HCT116 (cell line): Measurements from ENCODE around the gene TMEM217. TPM values are rescaled to one million over a fixed set of nuclear protein-coding genes. Genes with fewer than 3 reads are reported as not detected.
"Not testable (repeated sequence)": the region's sequence is repeated elsewhere in the genome, so short reads cannot be mapped to it uniquely, and the experiment has no call there.

Source experiments
- ATAC-seq: fragments of 200-7000 bp; cut with Tn5 transposase; 2 replicates; pipeline ENCODE4 v1.9.1; 2020; ENCODE audit warnings: mild to moderate bottlenecking, moderate library complexity
- BruUV-seq: library from RNA; stranded (reverse); fragments of 400-500 nt; replicated peaks from 2 replicates; lab custom pipeline; 2021; lab: Mats Ljungman, UMichigan
- CTCF ChIA-PET: fragments of 300-600 bp; sonication (Branson Sonifier 250); formaldehyde crosslinking; loops from one replicate; lab custom pipeline; 2021; ENCODE audit warnings: antibody characterized with exemption; lab: Charles Lee
- POLR2A ChIA-PET: fragments of 300-600, 350-600 bp; sonication (Branson Sonifier 250); formaldehyde crosslinking; loops from one replicate; lab custom pipeline; 2021; ENCODE audit warnings: antibody characterized with exemption; lab: Charles Lee
- RAD21 ChIA-PET, 2 experiments: fragments of 300-600 bp; sonication (Branson Sonifier 250); formaldehyde crosslinking; loops; one replicate each; lab custom pipeline; 2023; ENCODE audit warnings: low total read pairs in 2 of 2; ENCODE audit not compliant: uncharacterized antibody in 2 of 2, unreplicated experiment in 2 of 2, low non-redundant PET in 1 of 2; lab: Charles Lee
- DNase-seq: peaks from one replicate; pipeline ENCODE4 v3.0.0-alpha.2; 2010; ENCODE audit warnings: low read depth, low spot score
- H2AFZ ChIP-seq: fragments of 200-600 bp; shearing (Covaris generic), sonication (generic); 2 replicates; pipeline ENCODE4 v1.6.1; 2017; ENCODE audit warnings: low read depth, mixed run types, mixed read lengths, antibody characterized with exemption, low read length; ENCODE audit not compliant: poor library complexity, severe bottlenecking
- H3K27ac ChIP-seq: 2 replicates; pipeline ENCODE4 v1.5.1; 2012; ENCODE audit warnings: low read depth, low read length
- H3K27me3 ChIP-seq: fragments of 200-600 bp; sonication (generic); 2 replicates; pipeline ENCODE4 v1.6.1; 2016; ENCODE audit warnings: mixed run types, low read length, mixed read lengths; ENCODE audit not compliant: insufficient read depth
- H3K36me3 ChIP-seq, 2 experiments: fragments of 200-500 bp in 1 of 2; fragments of 200-600 bp in 1 of 2; sonication (Bioruptor generic) in 1 of 2; sonication (generic) in 1 of 2; 2 replicates each; pipeline versions ENCODE4 v1.5.1 to v1.6.1; 2014 to 2016; ENCODE audit warnings: low read length in 2 of 2, inconsistent platforms in 1 of 2, mixed read lengths in 1 of 2, mixed run types in 1 of 2; ENCODE audit not compliant: insufficient read depth in 2 of 2, control insufficient read depth in 1 of 2
- H3K4me1 ChIP-seq, 2 experiments: fragments of 200-600 bp in 1 of 2; sonication (generic) in 1 of 2; 2 replicates each; pipeline versions ENCODE4 v1.5.1 to v1.6.1; 2012 to 2017; ENCODE audit warnings: low read length in 2 of 2, inconsistent platforms in 1 of 2, mild to moderate bottlenecking in 1 of 2, mixed read lengths in 1 of 2, mixed run types in 1 of 2, moderate library complexity in 1 of 2; ENCODE audit not compliant: insufficient read depth in 2 of 2, control insufficient read depth in 1 of 2
- H3K4me2 ChIP-seq: fragments of 200-600 bp; sonication (generic); 2 replicates; pipeline ENCODE4 v1.6.1; 2017; ENCODE audit warnings: mixed run types, low read length, mixed read lengths
- H3K4me3 ChIP-seq, 2 experiments: fragments of 200-600 bp in 1 of 2; sonication (generic) in 1 of 2; replicated peaks in 1 of 2; 2 replicates each; pipeline ENCODE4 v1.5.1; 2011 to 2016; ENCODE audit warnings: low read length in 2 of 2, control low read depth in 1 of 2, low read depth in 1 of 2, mild to moderate bottlenecking in 1 of 2, mixed read lengths in 1 of 2, mixed run types in 1 of 2
- H3K79me2 ChIP-seq: fragments of 200-600 bp; sonication (generic); 2 replicates; pipeline ENCODE4 v1.6.1; 2017; ENCODE audit warnings: mild to moderate bottlenecking, mixed run types, low read length, moderate library complexity, mixed read lengths; ENCODE audit not compliant: insufficient read depth
- H3K9ac ChIP-seq: fragments of 200-600 bp; sonication (generic); 2 replicates; pipeline ENCODE4 v1.6.1; 2016; ENCODE audit warnings: low read length, mixed read lengths
- H3K9me2 ChIP-seq: fragments of 200-600 bp; sonication (generic), shearing (Covaris generic); 2 replicates; pipeline ENCODE4 v1.6.1; 2017; ENCODE audit warnings: mixed run types, mild to moderate bottlenecking, moderate library complexity; ENCODE audit not compliant: insufficient read depth
- H3K9me3 ChIP-seq, 2 experiments: fragments of 200-500 bp in 1 of 2; fragments of 200-600 bp in 1 of 2; sonication (Bioruptor generic) in 1 of 2; sonication (generic) in 1 of 2; 2 replicates each; pipeline ENCODE4 v1.6.1; 2014 to 2017; ENCODE audit warnings: low read length in 2 of 2, mixed read lengths in 2 of 2, inconsistent platforms in 1 of 2, low read depth in 1 of 2, mild to moderate bottlenecking in 1 of 2, mixed run types in 1 of 2, moderate library complexity in 1 of 2; ENCODE audit not compliant: control insufficient read depth in 1 of 2, insufficient read depth in 1 of 2
- H4K20me1 ChIP-seq: fragments of 200-600 bp; sonication (generic), shearing (Covaris generic); 2 replicates; pipeline ENCODE4 v1.6.1; 2017; ENCODE audit warnings: mixed run types, mild to moderate bottlenecking, moderate library complexity; ENCODE audit not compliant: insufficient read depth
- CEBPB ChIP-seq: IDR thresholded peaks from 2 replicates; pipeline ENCODE4 v1.6.1; 2012; ENCODE audit warnings: low read depth
- EGR1 ChIP-seq: IDR thresholded peaks from 2 replicates; pipeline ENCODE4 v1.6.1; 2012; ENCODE audit warnings: low read depth
- FOSL1 ChIP-seq: IDR thresholded peaks from 2 replicates; pipeline ENCODE4 v1.6.1; 2012; ENCODE audit warnings: low read depth
- RAD21 ChIP-seq: IDR thresholded peaks from 2 replicates; pipeline ENCODE4 v1.6.1; 2012; ENCODE audit warnings: low read depth, mild to moderate bottlenecking
- SIN3A ChIP-seq: IDR thresholded peaks from 2 replicates; pipeline ENCODE4 v1.6.1; 2012; ENCODE audit warnings: low read depth
- SP1 ChIP-seq: IDR thresholded peaks from 2 replicates; pipeline ENCODE4 v1.6.1; 2012; ENCODE audit warnings: low read depth
- intact Hi-C: fragments of 100-400 bp; cut with micrococcal nuclease; formaldehyde crosslinking; loops from 2 replicates; pipeline ENCODE4 v1.10.0; 2022
- total RNA-seq: library from RNA; stranded (reverse); gene quantifications from one replicate; pipeline ENCODE4 v1.2.1, GENCODE V29; 2021; ENCODE audit not compliant: unreplicated experiment

Gene TMEM217
- total RNA-seq, 1 experiment from 2014 or later = 0.98 TPM

- no peaks in the 10 kb centered on the region for H4K20me1 ChIP-seq
- H3K4me1 ChIP-seq = no peaks in the 10 kb centered on the region
- DNase-seq = no peak
- no peak overlapping the region for H3K27ac ChIP-seq
- no peak overlapping the region for H3K4me3 ChIP-seq
- CTCF ChIA-PET = no interaction called here
- H3K9ac ChIP-seq = no peak overlapping the region
- intact Hi-C loops = no loop called here
- H2AFZ ChIP-seq = no peak overlapping the region
- H3K4me2 ChIP-seq = no peak overlapping the region
- no peak for TF ChIP-seq CEBPB
- no peaks in the 10 kb centered on the region for H3K79me2 ChIP-seq
- H3K27me3 ChIP-seq = no peaks in the 10 kb centered on the region
- RAD21 ChIA-PET = no interaction called here
- no peak for ATAC-seq
- POLR2A ChIA-PET = no interaction called here
- BruUV-seq = no TSS peak
- no peaks in the 10 kb centered on the region for H3K9me3 ChIP-seq
- H3K9me2 ChIP-seq = no peaks in the 10 kb centered on the region
- peaks cover 5 to 8% of the 10 kb centered on the region in 2 experiments; a peak in 2 of 4 replicates for H3K36me3 ChIP-seq
These were observed 41.0 kb upstream of the TMEM217 start for GRCh38 chr6:37298958-37299357.

GRCh38 chr6:37297637-37298036 lies 39.7 kb upstream of the TMEM217 start:
- H3K36me3 ChIP-seq, CTCF ChIA-PET, H3K79me2 ChIP-seq, H3K4me2 ChIP-seq, H3K27ac ChIP-seq, H3K4me1 ChIP-seq, H4K20me1 ChIP-seq, DNase-seq, H3K9me3 ChIP-seq, H3K9ac ChIP-seq, H2AFZ ChIP-seq, RAD21 ChIA-PET, H3K9me2 ChIP-seq, POLR2A ChIA-PET, H3K27me3 ChIP-seq, ATAC-seq, H3K4me3 ChIP-seq, intact Hi-C loops, BruUV-seq: not testable (repeated sequence)

GRCh38 chr6:37293426-37293825 lies 35.5 kb upstream of the TMEM217 start:
- H3K4me2 ChIP-seq = no peak overlapping the region
- no peak overlapping the region for H3K9ac ChIP-seq
- H3K79me2 ChIP-seq = no peaks in the 10 kb centered on the region
- no peaks in the 10 kb centered on the region for H3K27me3 ChIP-seq
- DNase-seq (no peak), ATAC-seq (no peak)
- POLR2A ChIA-PET = no interaction called here
- H4K20me1 ChIP-seq = no peaks in the 10 kb centered on the region
- no peak overlapping the region for H3K4me3 ChIP-seq
- H3K9me3 ChIP-seq = no peaks in the 10 kb centered on the region
- peaks cover 3 to 8% of the 10 kb centered on the region in 2 experiments; a peak in 2 of 4 replicates for H3K36me3 ChIP-seq
- no peak overlapping the region for H2AFZ ChIP-seq
- BruUV-seq = no TSS peak
- RAD21 ChIA-PET = no interaction called here
- CTCF ChIA-PET = interaction anchor here (1.8 kb wide), 1 partner anchor 21 kb away, joined by 5 read pairs; no protein-coding TSS in a partner anchor
- H3K27ac ChIP-seq = no peak overlapping the region
- no peaks in the 10 kb centered on the region for H3K4me1 ChIP-seq
- TF ChIP-seq FOSL1 (no peak), SP1 (no peak), SIN3A (no peak), RAD21 (no peak), EGR1 (no peak)
- intact Hi-C loops = no loop called here
- no peaks in the 10 kb centered on the region for H3K9me2 ChIP-seq
